GM21390 (cell line): ENCODE data around the gene NENF.

Experiments
- ATAC-seq: cut with Tn5 transposase; IDR thresholded peaks from one replicate; pipeline ENCODE4 v1.9.1; 2021; ENCODE audit not compliant: unreplicated experiment

Gene NENF

GRCh38 chr1:212430955-212431394 is 1.7 kb upstream of the NENF start:
- ATAC-seq = no peak

- ATAC-seq = no peak
Observed at GRCh38 chr1:212431644-212432043, 1.1 kb upstream of the NENF start.

- no peak for ATAC-seq
Observed at GRCh38 chr1:212432272-212432660, 454 bp upstream of the NENF start.

- ATAC-seq = no peak
Observed at GRCh38 chr1:212433577-212434462, 1.1 kb downstream of the NENF start.

- ATAC-seq = no peak
Observed at GRCh38 chr1:212434992-212435391, 2.3 kb downstream of the NENF start.

- no peak for ATAC-seq
Observed at GRCh38 chr1:212437179-212437798, 4.6 kb downstream of the NENF start.

GRCh38 chr1:212438831-212439237 is 6.1 kb downstream of the NENF start:
- ATAC-seq = no peak

GRCh38 chr1:212440419-212440818 is 7.7 kb downstream of the NENF start:
- no peak for ATAC-seq

GRCh38 chr1:212442408-212442807 is 9.7 kb downstream of the NENF start:
- ATAC-seq = no peak

GRCh38 chr1:212446333-212446732 is 13.6 kb downstream of the NENF start:
- no peak for ATAC-seq

GRCh38 chr1:212447478-212447877 is 14.8 kb downstream of the NENF start:
- ATAC-seq = no peak

GRCh38 chr1:212450331-212450881 is 17.7 kb downstream of the NENF start:
- ATAC-seq = no peak

GRCh38 chr1:212451416-212452322 is 18.9 kb downstream of the NENF start:
- ATAC-seq = no peak

- ATAC-seq = no peak
Observed at GRCh38 chr1:212452323-212453155, 19.8 kb downstream of the NENF start.

- ATAC-seq = no peak
Observed at GRCh38 chr1:212453156-212453857, 20.6 kb downstream of the NENF start.

- ATAC-seq = no peak
Observed at GRCh38 chr1:212454741-212455140, 22.0 kb downstream of the NENF start.

GRCh38 chr1:212455401-212455800 is 22.7 kb downstream of the NENF start:
- ATAC-seq = no peak

- peak; percentile 68 for ATAC-seq
Observed at GRCh38 chr1:212455803-212456528, 23.2 kb downstream of the NENF start.
